HFFc6 (cell line): ENCODE data around the gene AMH. TPM values are rescaled to one million over a fixed set of nuclear protein-coding genes. Genes with fewer than 3 reads are reported as not detected.

ENCODE experiments used
- DNase-seq: peaks from one replicate; pipeline ENCODE4 v3.0.0-alpha.2; 2018
- H3K27ac Mint-ChIP-seq: 2 replicates; pipeline ENCODE4 v1.8.0; 2020; ENCODE audit warnings: mild to moderate bottlenecking, mixed read lengths
- H3K27me3 Mint-ChIP-seq: 2 replicates; pipeline ENCODE4 v1.8.0; 2021; ENCODE audit warnings: mild to moderate bottlenecking, moderate library complexity, mixed read lengths; ENCODE audit not compliant: insufficient read depth
- H3K36me3 Mint-ChIP-seq: 2 replicates; pipeline ENCODE4 v1.8.0; 2021; ENCODE audit warnings: low read depth, mixed read lengths
- H3K4me1 Mint-ChIP-seq: 2 replicates; pipeline ENCODE4 v1.8.0; 2020; ENCODE audit warnings: low read depth, mixed read lengths
- H3K4me3 Mint-ChIP-seq: 2 replicates; pipeline ENCODE4 v1.8.0; 2020; ENCODE audit warnings: mild to moderate bottlenecking, moderate library complexity, mixed read lengths
- H3K9me3 Mint-ChIP-seq: 2 replicates; pipeline ENCODE4 v1.8.0; 2020; ENCODE audit warnings: mild to moderate bottlenecking, mixed read lengths
- total RNA-seq, 6 experiments: library from RNA; stranded (reverse); fragmentation: NEBNext Ultra II Directional; extraction: Animal tissue kit (Norgen Biotek cat#: 25700); gene quantifications; 2 replicates in 1 of 6; 3 replicates in 5 of 6; pipeline ENCODE4 v1.2.3, GENCODE V29; 2021
- TF ChIP-seq, protein P1 (sequence below): fragments of 200-600 bp; sonication (generic); IDR thresholded peaks from 2 replicates; pipeline ENCODE4 v1.5.0; 2021; ENCODE audit warnings: antibody characterized with exemption, mild to moderate bottlenecking

AMH gene
- total RNA-seq, 6 experiments from 2014 or later, result 0.98 to 2.3 (median 1.4) TPM

GRCh38 chr19:2270157-2270422, 21.0 kb downstream of the AMH start:
- Mint-ChIP-seq H3K27me3 (peaks cover 28% of the 10 kb centered on the region), H3K27ac (peak overlapping the region; percentile 88), H3K4me3 (peak overlapping the region; percentile 89), H3K4me1 (peaks cover 38% of the 10 kb centered on the region), H3K9me3 (no peaks in the 10 kb centered on the region), H3K36me3 (peaks cover 27% of the 10 kb centered on the region)
- no peak for DNase-seq
- TF ChIP-seq, protein P1, sequence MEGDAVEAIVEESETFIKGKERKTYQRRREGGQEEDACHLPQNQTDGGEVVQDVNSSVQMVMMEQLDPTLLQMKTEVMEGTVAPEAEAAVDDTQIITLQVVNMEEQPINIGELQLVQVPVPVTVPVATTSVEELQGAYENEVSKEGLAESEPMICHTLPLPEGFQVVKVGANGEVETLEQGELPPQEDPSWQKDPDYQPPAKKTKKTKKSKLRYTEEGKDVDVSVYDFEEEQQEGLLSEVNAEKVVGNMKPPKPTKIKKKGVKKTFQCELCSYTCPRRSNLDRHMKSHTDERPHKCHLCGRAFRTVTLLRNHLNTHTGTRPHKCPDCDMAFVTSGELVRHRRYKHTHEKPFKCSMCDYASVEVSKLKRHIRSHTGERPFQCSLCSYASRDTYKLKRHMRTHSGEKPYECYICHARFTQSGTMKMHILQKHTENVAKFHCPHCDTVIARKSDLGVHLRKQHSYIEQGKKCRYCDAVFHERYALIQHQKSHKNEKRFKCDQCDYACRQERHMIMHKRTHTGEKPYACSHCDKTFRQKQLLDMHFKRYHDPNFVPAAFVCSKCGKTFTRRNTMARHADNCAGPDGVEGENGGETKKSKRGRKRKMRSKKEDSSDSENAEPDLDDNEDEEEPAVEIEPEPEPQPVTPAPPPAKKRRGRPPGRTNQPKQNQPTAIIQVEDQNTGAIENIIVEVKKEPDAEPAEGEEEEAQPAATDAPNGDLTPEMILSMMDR, result no peak

DNA sequence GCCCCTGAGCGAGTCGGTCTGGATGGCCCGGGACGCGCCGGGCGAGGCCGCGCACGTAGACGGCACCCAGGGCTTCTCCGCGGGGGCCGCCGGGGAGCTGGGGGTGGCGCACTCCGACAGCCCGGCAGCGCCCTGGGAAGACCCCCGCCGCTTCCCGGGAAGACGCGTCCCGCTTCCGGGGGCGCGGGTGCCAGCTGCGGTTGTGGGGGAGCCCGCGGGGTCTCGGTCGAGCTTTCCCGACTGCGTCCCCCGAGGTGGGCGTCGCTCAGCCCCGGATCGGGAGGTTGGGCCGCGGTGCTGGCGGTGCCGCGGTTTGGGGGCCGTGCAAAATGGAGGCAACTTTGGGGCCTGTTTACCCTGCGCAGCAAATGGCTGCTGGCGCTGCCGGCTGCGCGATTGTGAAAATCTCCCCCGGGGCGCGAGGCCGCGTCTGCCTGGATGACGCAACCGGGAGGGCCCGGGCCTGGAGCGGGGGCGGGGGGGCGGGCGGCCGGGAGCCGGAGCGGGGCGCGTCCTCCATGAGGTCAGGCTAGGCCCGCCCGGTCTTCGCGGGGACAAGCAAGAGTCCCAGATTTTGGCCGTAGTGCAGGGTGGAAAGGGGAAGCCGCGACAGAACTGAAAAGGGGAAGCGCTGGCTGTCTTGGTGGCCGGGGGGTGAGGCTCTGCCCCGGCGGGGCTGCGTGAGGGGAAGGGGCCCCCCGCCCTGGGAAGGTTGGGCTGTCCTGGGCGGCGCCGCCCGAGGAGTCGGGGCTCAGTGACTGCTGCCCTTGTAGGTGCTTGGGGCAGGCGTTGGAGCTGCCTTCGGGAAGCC, 21.5 kb downstream of the AMH start:
- Mint-ChIP-seq H3K36me3 (peaks cover 29% of the 10 kb centered on the region), H3K9me3 (no peaks in the 10 kb centered on the region), H3K27ac (peak overlapping the region; percentile 85), H3K27me3 (peaks cover 30% of the 10 kb centered on the region), H3K4me3 (peak overlapping the region; percentile 97), H3K4me1 (peaks cover 40% of the 10 kb centered on the region)
- TF ChIP-seq, protein P1, result no peak
- peak; percentile 77 for DNase-seq

GRCh38 chr19:2271234-2272103, 22.3 kb downstream of the AMH start:
- Mint-ChIP-seq H3K4me3 (peak overlapping the region; percentile 97), H3K36me3 (peaks cover 29% of the 10 kb centered on the region), H3K27me3 (peaks cover 30% of the 10 kb centered on the region), H3K9me3 (no peaks in the 10 kb centered on the region), H3K4me1 (peaks cover 37% of the 10 kb centered on the region), H3K27ac (peak overlapping the region; percentile 96)
- DNase-seq, result peak; percentile 81
- TF ChIP-seq, protein P1, result no peak

DNA sequence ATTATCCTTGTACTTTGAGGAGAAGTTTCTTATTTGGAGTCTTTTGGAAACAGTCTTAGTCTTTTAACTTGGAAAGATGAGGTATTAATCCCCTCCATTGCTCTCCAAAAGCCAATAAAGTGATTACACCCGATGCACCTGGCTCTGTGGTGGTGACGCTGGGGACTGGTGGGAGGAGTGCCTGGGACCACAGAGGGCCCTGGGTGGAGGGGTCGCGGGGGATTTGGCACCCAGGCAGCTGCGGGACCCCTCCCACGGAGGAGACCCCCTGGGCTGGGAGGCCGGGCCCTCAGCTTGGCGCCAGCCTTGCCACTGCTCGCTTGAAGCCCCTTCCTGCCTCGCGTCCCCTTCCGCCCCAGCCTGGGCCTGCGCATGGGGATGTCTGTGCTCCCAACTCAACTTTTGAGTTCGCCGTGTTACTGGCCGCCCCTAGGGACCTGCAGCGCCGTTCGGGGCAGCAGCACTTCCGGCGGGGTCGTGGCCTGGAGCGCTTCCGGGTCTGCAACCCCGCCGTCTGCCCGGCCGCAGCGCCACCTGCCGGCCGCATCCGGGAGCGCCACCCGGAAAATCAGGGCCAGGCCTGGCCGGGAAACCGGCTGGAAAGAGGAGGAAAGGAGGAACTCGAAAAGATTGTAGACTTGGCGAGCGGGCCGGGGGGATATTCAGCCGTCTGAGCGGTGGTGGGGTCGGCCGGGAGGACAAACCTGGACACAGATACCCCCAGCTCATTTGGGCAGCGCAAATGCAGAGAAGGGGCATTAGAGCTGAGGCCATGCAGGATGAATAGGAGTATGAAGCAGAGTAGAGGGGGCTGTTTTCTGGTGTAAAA, 24.4 kb downstream of the AMH start:
- TF ChIP-seq, protein P1, result peak; percentile 100
- peaks cover 30% of the 10 kb centered on the region for H3K27me3 Mint-ChIP-seq
- peaks cover 34% of the 10 kb centered on the region for H3K36me3 Mint-ChIP-seq

GRCh38 chr19:2274185-2274711, 25.1 kb downstream of the AMH start:
- TF ChIP-seq, protein P1, result no peak

More for the DNA sequence above, 24.4 kb downstream of the AMH start:
- H3K4me3 Mint-ChIP-seq, result peak overlapping the region; percentile 74
- DNase-seq, result peak; percentile 40
- no peaks in the 10 kb centered on the region for H3K9me3 Mint-ChIP-seq
- peaks cover 36% of the 10 kb centered on the region for H3K4me1 Mint-ChIP-seq
- H3K27ac Mint-ChIP-seq, result peak overlapping the region; percentile 82

More at GRCh38 chr19:2274185-2274711, 25.1 kb downstream of the AMH start:
- Mint-ChIP-seq H3K4me3 (peak overlapping the region; percentile 74), H3K36me3 (peaks cover 34% of the 10 kb centered on the region), H3K27me3 (peaks cover 32% of the 10 kb centered on the region), H3K9me3 (no peaks in the 10 kb centered on the region), H3K27ac (peak overlapping the region; percentile 82), H3K4me1 (peaks cover 36% of the 10 kb centered on the region)
- DNase-seq, result no peak
